A673 (cell line): ENCODE measurements around the gene MOB2. TPM values are rescaled to one million over a fixed set of nuclear protein-coding genes. Genes with fewer than 3 reads are reported as not detected.

Experiments
- BruUV-seq: library from RNA; stranded (reverse); fragments of 400-500 nt; replicated peaks from 2 replicates; lab custom pipeline; 2021; lab: Mats Ljungman, UMichigan
- CTCF ChIA-PET: fragments of 300-600 bp; sonication (Branson Sonifier 250); formaldehyde crosslinking; loops from one replicate; lab custom pipeline; 2022; ENCODE audit warnings: antibody characterized with exemption; lab: Charles Lee
- POLR2A ChIA-PET: fragments of 300-600 bp; sonication (Branson Sonifier 250); formaldehyde crosslinking; loops from one replicate; lab custom pipeline; 2022; ENCODE audit warnings: antibody characterized with exemption; ENCODE audit not compliant: low non-redundant PET; lab: Charles Lee
- DNase-seq: peaks from one replicate; pipeline ENCODE4 v3.0.0-alpha.2; 2015; ENCODE audit warnings: low spot score
- H3K27ac ChIP-seq: fragments of 200-600 bp; sonication (generic); 2 replicates; pipeline ENCODE4 v1.5.1; 2016; ENCODE audit warnings: mixed run types, low read depth, mild to moderate bottlenecking, mixed read lengths, antibody characterized with exemption, low read length; ENCODE audit not compliant: poor library complexity, severe bottlenecking
- H3K27me3 ChIP-seq: fragments of 200-600 bp; sonication (generic); replicated peaks from 2 replicates; pipeline ENCODE4 v1.6.1; 2017; ENCODE audit warnings: mixed run types, low read depth, mild to moderate bottlenecking, mixed read lengths, antibody characterized with exemption, low read length; ENCODE audit not compliant: insufficient read depth, poor library complexity
- H3K36me3 ChIP-seq: fragments of 200-600 bp; sonication (generic); 2 replicates; pipeline ENCODE4 v1.6.1; 2016; ENCODE audit warnings: mixed run types, mild to moderate bottlenecking, mixed read lengths, antibody characterized with exemption, low read length; ENCODE audit not compliant: insufficient read depth, poor library complexity, severe bottlenecking
- H3K4me1 ChIP-seq: fragments of 200-600 bp; sonication (generic); 2 replicates; pipeline ENCODE4 v1.6.1; 2017; ENCODE audit warnings: mixed run types, mild to moderate bottlenecking, mixed read lengths, antibody characterized with exemption, low read length; ENCODE audit not compliant: insufficient read depth, poor library complexity, severe bottlenecking
- H3K4me3 ChIP-seq: fragments of 200-600 bp; sonication (generic); 2 replicates; pipeline ENCODE4 v1.5.1; 2016; ENCODE audit warnings: low read depth, mixed run types, mild to moderate bottlenecking, mixed read lengths, low read length; ENCODE audit not compliant: poor library complexity, severe bottlenecking
- H3K9me3 ChIP-seq: fragments of 200-600 bp; sonication (generic); 2 replicates; pipeline ENCODE4 v1.6.1; 2016; ENCODE audit warnings: mixed run types, low read depth, mild to moderate bottlenecking, mixed read lengths, antibody characterized with exemption, low read length; ENCODE audit not compliant: poor library complexity, severe bottlenecking
- CTCF ChIP-seq: fragments of 300-800, 200-600 bp; sonication (generic); conservative IDR thresholded peaks from 2 replicates; pipeline ENCODE4 v1.5.1; 2017; ENCODE audit warnings: low read depth, mild to moderate bottlenecking, antibody characterized with exemption, low read length, moderate library complexity, mixed read lengths
- EZH2 ChIP-seq: fragments of 200-600 bp; sonication (generic); IDR thresholded peaks from 2 replicates; pipeline ENCODE4 v1.6.1; 2017; ENCODE audit warnings: borderline replicate concordance, low read depth, mild to moderate bottlenecking, mixed read lengths, antibody characterized with exemption, low read length; ENCODE audit not compliant: poor library complexity, severe bottlenecking
- intact Hi-C: fragments of 100-400 bp; cut with micrococcal nuclease; formaldehyde crosslinking; loops from one replicate; pipeline ENCODE4 v1.10.0; 2022; ENCODE audit not compliant: unreplicated experiment
- total RNA-seq: library from RNA; stranded (reverse); gene quantifications from 2 replicates; pipeline ENCODE4 v1.2.3, GENCODE V29; 2021

MOB2 gene
- total RNA-seq, 1 experiment from 2014 or later: 14.7 TPM

- intact Hi-C loops: no loop called here
- CTCF ChIA-PET: no interaction called here
- no TSS peak for BruUV-seq
- no peak for DNase-seq
- Histone ChIP-seq H3K27ac (no peak overlapping the region), H3K36me3 (no peaks in the 10 kb centered on the region), H3K4me3 (no peak overlapping the region), H3K9me3 (no peaks in the 10 kb centered on the region), H3K27me3 (no peaks in the 10 kb centered on the region), H3K4me1 (no peaks in the 10 kb centered on the region)
- TF ChIP-seq CTCF (no peak), EZH2 (no peak)
- POLR2A ChIA-PET: no interaction called here
Observed at GRCh38 chr11:1469911-1470680, 16.5 kb downstream of the MOB2 start.

DNA sequence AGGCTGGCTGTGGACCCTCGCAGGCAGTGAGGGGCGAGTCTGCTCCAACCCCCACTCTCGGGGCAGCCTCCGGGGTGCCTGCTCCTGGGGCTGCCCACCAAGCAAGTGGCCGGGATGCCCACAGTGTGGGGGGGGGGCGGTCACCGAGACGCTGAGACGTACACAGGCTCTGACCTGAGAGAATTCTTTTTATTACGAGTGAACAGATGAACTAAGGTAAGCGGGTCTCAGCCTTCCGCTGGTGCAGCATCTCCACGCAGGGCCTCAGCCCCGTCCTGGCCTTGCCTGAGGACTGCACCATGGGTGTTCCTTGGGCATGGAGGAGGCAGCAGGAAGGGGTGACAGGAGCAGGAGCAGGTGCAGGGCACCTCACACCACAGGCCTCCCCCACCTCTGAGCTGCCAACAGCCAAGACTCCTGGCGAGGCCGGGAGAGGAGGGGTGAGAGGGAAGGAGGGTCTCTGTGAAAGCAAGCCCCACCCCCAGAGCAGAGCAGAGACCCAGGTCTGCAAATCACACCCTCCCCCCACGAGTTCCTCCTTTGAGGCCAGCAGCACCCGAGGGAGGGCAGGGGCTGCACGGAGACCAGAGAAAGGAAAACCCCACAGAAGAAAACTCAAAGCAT is 17.2 kb downstream of the MOB2 start:
- POLR2A ChIA-PET: no interaction called here
- no TSS peak for BruUV-seq
- no peaks in the 10 kb centered on the region for H3K36me3 ChIP-seq
- no peaks in the 10 kb centered on the region for H3K4me1 ChIP-seq
- no peak for DNase-seq
- TF ChIP-seq EZH2: no peak
- no peak for TF ChIP-seq CTCF
- no peak overlapping the region for H3K4me3 ChIP-seq
- intact Hi-C loops: no loop called here
- no peak overlapping the region for H3K27ac ChIP-seq
- no peaks in the 10 kb centered on the region for H3K27me3 ChIP-seq
- CTCF ChIA-PET: no interaction called here
- no peaks in the 10 kb centered on the region for H3K9me3 ChIP-seq

DNA sequence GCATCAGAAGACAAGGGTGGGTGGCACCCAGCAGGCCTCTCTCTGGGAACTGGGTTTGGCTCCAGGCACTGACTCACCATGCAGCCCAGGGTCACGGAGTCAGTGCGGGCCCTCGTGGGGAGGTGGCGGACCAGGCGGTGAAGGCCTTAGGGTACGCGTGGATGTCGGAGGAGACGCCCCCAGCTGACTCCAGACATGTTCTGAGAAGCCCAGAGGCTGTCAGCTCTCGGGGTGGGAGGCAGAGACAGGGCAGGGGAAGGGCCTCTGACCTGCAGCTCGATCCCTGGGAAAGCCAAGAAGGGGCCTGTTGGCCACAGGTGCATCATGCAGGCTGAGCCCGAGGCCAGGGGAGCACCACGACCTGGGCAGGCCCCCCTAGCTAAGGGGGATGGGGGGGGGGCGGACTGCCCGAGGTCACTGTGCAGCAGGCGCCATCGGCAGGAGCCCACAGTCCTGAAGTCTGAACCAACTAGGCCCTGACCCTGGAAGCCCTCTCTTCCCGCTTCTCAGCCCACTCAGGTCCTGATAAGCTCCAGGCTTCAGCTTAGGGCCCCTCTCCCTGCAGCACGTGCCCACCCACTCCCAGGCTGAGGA is 18.0 kb downstream of the MOB2 start:
- no TSS peak for BruUV-seq
- POLR2A ChIA-PET: no interaction called here
- intact Hi-C loops: no loop called here

More for the DNA sequence above, 18.0 kb downstream of the MOB2 start:
- CTCF ChIA-PET: no interaction called here
- Histone ChIP-seq H3K36me3 (no peaks in the 10 kb centered on the region), H3K27me3 (no peaks in the 10 kb centered on the region), H3K4me3 (no peak overlapping the region), H3K27ac (no peak overlapping the region), H3K9me3 (no peaks in the 10 kb centered on the region), H3K4me1 (no peaks in the 10 kb centered on the region)
- TF ChIP-seq EZH2 (no peak), CTCF (no peak)
- DNase-seq: no peak
